C4-2B (cell line): ENCODE results near the gene STXBP1.
"Not testable (repeated sequence)": the region's sequence is repeated elsewhere in the genome, so short reads cannot be mapped to it uniquely, and the experiment has no call there.

Source experiments
- H3K27ac ChIP-seq: fragments of 450-650 bp; 2 replicates; pipeline ENCODE4 v1.5.1; 2017
- CTCF ChIP-seq: fragments of 450-650 bp; conservative IDR thresholded peaks from 2 replicates; pipeline ENCODE4 v1.5.1; 2017; ENCODE audit warnings: mild to moderate bottlenecking
- ZFX ChIP-seq: fragments of 450-650 bp; IDR thresholded peaks from 2 replicates; pipeline ENCODE4 v1.6.1; 2017

The STXBP1 gene

GRCh38 chr9:127606043-127606442 is 6.0 kb upstream of the STXBP1 start:
- no peak overlapping the region for H3K27ac ChIP-seq
- TF ChIP-seq ZFX (no peak), CTCF (no peak)

GRCh38 chr9:127608104-127608966 is 3.7 kb upstream of the STXBP1 start:
- TF ChIP-seq ZFX = no peak
- no peak for TF ChIP-seq CTCF
- H3K27ac ChIP-seq = peak overlapping the region; percentile 61

GRCh38 chr9:127611603-127611898 is 526 bp upstream of the STXBP1 start:
- no peak for TF ChIP-seq ZFX
- no peak for TF ChIP-seq CTCF
- peak overlapping the region; percentile 50 for H3K27ac ChIP-seq

- TF ChIP-seq CTCF (no peak), ZFX (no peak)
- H3K27ac ChIP-seq = 0 out of 2 replicates have a peak overlapping the region, but pooled peaks have one; percentile 24
Measured at GRCh38 chr9:127612939-127613582, 984 bp downstream of the STXBP1 start.

GRCh38 chr9:127613583-127613954 is 1.5 kb downstream of the STXBP1 start:
- TF ChIP-seq CTCF = no peak
- no peak overlapping the region for H3K27ac ChIP-seq

- no peak for TF ChIP-seq CTCF
- no peak for TF ChIP-seq ZFX
- no peak overlapping the region for H3K27ac ChIP-seq
Measured at GRCh38 chr9:127614961-127615360, 2.9 kb downstream of the STXBP1 start.

GRCh38 chr9:127621339-127621970 is 9.4 kb downstream of the STXBP1 start:
- H3K27ac ChIP-seq = not testable (repeated sequence)
